Measurements from ENCODE around the gene SHTN1. TPM values are rescaled to one million over a fixed set of nuclear protein-coding genes. Genes with fewer than 3 reads are reported as not detected.

Gene SHTN1
- total and polyA plus RNA-seq, 2 experiments from 2014 or later, result 6.7 to 8.0 TPM

GRCh38 chr10:116980041-116980440, 24.9 kb downstream of the SHTN1 start:
- peaks cover 2% of the 10 kb centered on the region for H3K27me3 Mint-ChIP-seq (ENCODE audit: insufficient read depth, low read depth, poor library complexity)
- H3K4me3 Mint-ChIP-seq, result no peak overlapping the region
- H3K36me3 Mint-ChIP-seq (ENCODE audit: low read depth), result no peaks in the 10 kb centered on the region
- DNase-seq (ENCODE audit: low spot score) (no peak), ATAC-seq (no peak)
- no peaks in the 10 kb centered on the region for H3K79me2 ChIP-seq (replicated peaks; ENCODE audit: insufficient read depth)
- no peaks in the 10 kb centered on the region for H4K20me1 ChIP-seq (replicated peaks; ENCODE audit: insufficient read depth)
- peak overlapping the region; percentile 26; the same call in 1 of the 2 replicates for H3K4me2 ChIP-seq
- H3K4me3 ChIP-seq, result no peak overlapping the region
- H2AFZ ChIP-seq, result no peak overlapping the region
- no peaks in the 10 kb centered on the region for H3K9me2 ChIP-seq (ENCODE audit: insufficient read depth)
- no peaks in the 10 kb centered on the region for H3K27me3 ChIP-seq (ENCODE audit: insufficient read depth)
- no peak overlapping the region for H3K27ac ChIP-seq (ENCODE audit: low read depth)
- H3F3A ChIP-seq (replicated peaks; ENCODE audit: low read depth), result no peaks in the 10 kb centered on the region
- H3K36me3 ChIP-seq (ENCODE audit: insufficient read depth), result no peaks in the 10 kb centered on the region
- no peak for TF ChIP-seq REST (IDR thresholded peaks at IDR 0.05; ENCODE audit: unreplicated experiment)
- TF ChIP-seq JUNB (IDR thresholded peaks at IDR 0.05; ENCODE audit: unreplicated experiment), result no peak
- no peak for TF ChIP-seq POLR2AphosphoS5 (IDR thresholded peaks at IDR 0.05; ENCODE audit: low read depth)
- TF ChIP-seq CTCF (conservative IDR thresholded peaks at IDR 0.05; ENCODE audit: low read depth in 2 of 2), result no peak
- no peak for TF ChIP-seq ZNF462 (CRISPR knock-in tag; IDR thresholded peaks at IDR 0.05)
- TF ChIP-seq NANOG (IDR thresholded peaks at IDR 0.05; ENCODE audit: borderline replicate concordance), result no peak
- TF ChIP-seq ETS1 (IDR thresholded peaks at IDR 0.05), result no peak
- no peak for TF ChIP-seq EZH2phosphoT487 (IDR thresholded peaks at IDR 0.05; ENCODE audit: unreplicated experiment)
- TF ChIP-seq CREB1 (CRISPR knock-in tag; IDR thresholded peaks at IDR 0.05; ENCODE audit: low read depth), result no peak
- TF ChIP-seq EZH2 (IDR thresholded peaks at IDR 0.05; ENCODE audit: low read depth, unreplicated experiment), result no peak
- no peak for TF ChIP-seq STAT1 (IDR thresholded peaks at IDR 0.05; ENCODE audit: unreplicated experiment)
- no peak for TF ChIP-seq ZNF331 (CRISPR knock-in tag; IDR thresholded peaks at IDR 0.05; ENCODE audit: low read depth)
- TF ChIP-seq ZNF114 (CRISPR knock-in tag; IDR thresholded peaks at IDR 0.05), result no peak
- peaks cover 15% of the 10 kb centered on the region for H3K4me1 ChIP-seq (ENCODE audit: insufficient read depth)
- no peak overlapping the region for H3K27ac Mint-ChIP-seq
- H3K9me3 Mint-ChIP-seq, result no peaks in the 10 kb centered on the region
- H3K4me1 Mint-ChIP-seq, result peaks cover 15% of the 10 kb centered on the region
